Muscle of back (tissue), 11 donors: ENCODE results near the gene TNS3. TPM values are rescaled to one million over a fixed set of nuclear protein-coding genes. Genes with fewer than 3 reads are reported as not detected.
A peak's percentile ranks its signal among the peaks of the same experiment; 100 is the strongest.

Source experiments
- DNase-seq, 3 donors: peaks; one replicate each; pipeline versions ENCODE4 v3.0.0 to v3.0.0-alpha.2; 2013
- polyA plus RNA-seq, 10 donors: library from polyadenylated mRNA; unstranded; fragments of 120-200 nt; gene quantifications; one replicate each; pipeline ENCODE4 v1.2.1, GENCODE V29; 2013; ENCODE audit not compliant: insufficient read length in 10 of 10

The TNS3 gene
- polyA plus RNA-seq, 10 donors = 24.5 to 51.0 (median 27.3) TPM

- DNase-seq = no peak
Measured at GRCh38 chr7:47565640-47566250, 16.2 kb downstream of the TNS3 start.

- DNase-seq = no peak
Measured at GRCh38 chr7:47563521-47563920, 18.4 kb downstream of the TNS3 start.

- DNase-seq = no peak
Measured at GRCh38 chr7:47561715-47562446, 20.0 kb downstream of the TNS3 start.

GRCh38 chr7:47559306-47560220 lies 22.3 kb downstream of the TNS3 start:
- no peak for DNase-seq

GRCh38 chr7:47557694-47558670 lies 23.9 kb downstream of the TNS3 start:
- DNase-seq = peak in 1 of 3 donors; percentile 73

- DNase-seq = no peak
Measured at GRCh38 chr7:47557317-47557693, 24.6 kb downstream of the TNS3 start.

- DNase-seq = no peak
Measured at GRCh38 chr7:47556511-47557180, 25.3 kb downstream of the TNS3 start.

- no peak for DNase-seq
Measured at GRCh38 chr7:47553309-47553708, 28.6 kb downstream of the TNS3 start.

- DNase-seq = peak in 1 of 3 donors; percentile 59
Measured at GRCh38 chr7:47552621-47553020, 29.3 kb downstream of the TNS3 start.

GRCh38 chr7:47551668-47552440 lies 30.1 kb downstream of the TNS3 start:
- DNase-seq = peak; percentile 79 to 95 (median 89)

GRCh38 chr7:47550788-47551470 lies 31.0 kb downstream of the TNS3 start:
- no peak for DNase-seq

- no peak for DNase-seq
Measured at GRCh38 chr7:47549916-47550315, 32.0 kb downstream of the TNS3 start.

GRCh38 chr7:47549397-47549796 lies 32.5 kb downstream of the TNS3 start:
- DNase-seq = no peak

- no peak for DNase-seq
Measured at GRCh38 chr7:47548546-47548945, 33.4 kb downstream of the TNS3 start.

- no peak for DNase-seq
Measured at GRCh38 chr7:47546733-47547494, 35.0 kb downstream of the TNS3 start.

- no peak for DNase-seq
Measured at GRCh38 chr7:47546171-47546570, 35.7 kb downstream of the TNS3 start.

GRCh38 chr7:47544416-47544815 lies 37.5 kb downstream of the TNS3 start:
- DNase-seq = no peak

- no peak for DNase-seq
Measured at GRCh38 chr7:47543714-47544113, 38.2 kb downstream of the TNS3 start.
